Measurements from ENCODE around the gene STIP1.

STIP1 gene

GRCh38 chr11:64203421-64204079 lies 17.6 kb downstream of the STIP1 start:
- no peak for DNase-seq

GRCh38 chr11:64204080-64204440 lies 18.1 kb downstream of the STIP1 start:
- no peak for DNase-seq

- peak in 3 of 4 experiments; percentile 35 to 64 (median 58) for DNase-seq
These were observed 18.6 kb downstream of the STIP1 start for GRCh38 chr11:64204464-64204989.

GRCh38 chr11:64206457-64207255 lies 20.7 kb downstream of the STIP1 start, which contains the start of gene FERMT3:
TSS of gene FERMT3 (plus strand) at chr11:64206721. CDS start at chr11:64207365, 644 bp downstream.
- DNase-seq = peak in 3 of 4 experiments; percentile 43 to 63 (median 48)

- DNase-seq = peak; percentile 59 to 70 (median 62)
These were observed 21.5 kb downstream of the STIP1 start for GRCh38 chr11:64207256-64208085.

GRCh38 chr11:64208086-64208795 lies 22.3 kb downstream of the STIP1 start:
- no peak for DNase-seq

GRCh38 chr11:64208796-64209562 lies 23.0 kb downstream of the STIP1 start:
- no peak for DNase-seq

GRCh38 chr11:64209563-64209843 lies 23.5 kb downstream of the STIP1 start:
- no peak for DNase-seq

- no peak for DNase-seq
These were observed 24.5 kb downstream of the STIP1 start for GRCh38 chr11:64210301-64211020.

GRCh38 chr11:64211181-64211872 lies 25.4 kb downstream of the STIP1 start:
- DNase-seq = no peak

- DNase-seq = no peak
These were observed 30.9 kb downstream of the STIP1 start for GRCh38 chr11:64216879-64217278.

- no peak for DNase-seq
These were observed 32.8 kb downstream of the STIP1 start for GRCh38 chr11:64218628-64219353.

GRCh38 chr11:64219354-64219684 lies 33.3 kb downstream of the STIP1 start:
- DNase-seq = no peak

- no peak for DNase-seq
These were observed 33.8 kb downstream of the STIP1 start for GRCh38 chr11:64219755-64220154.

GRCh38 chr11:64220271-64220670 lies 34.3 kb downstream of the STIP1 start:
- DNase-seq = no peak

- DNase-seq = no peak
These were observed 34.8 kb downstream of the STIP1 start for GRCh38 chr11:64220798-64221197.

- DNase-seq = no peak
These were observed 36.7 kb downstream of the STIP1 start for GRCh38 chr11:64222651-64223000.

- DNase-seq = no peak
These were observed 37.2 kb downstream of the STIP1 start for GRCh38 chr11:64223001-64223651.

GRCh38 chr11:64224151-64224890 lies 38.4 kb downstream of the STIP1 start:
- no peak for DNase-seq
